ENCODE data around the gene SLC16A8. TPM values are rescaled to one million over a fixed set of nuclear protein-coding genes. Genes with fewer than 3 reads are reported as not detected.
"Not testable (repeated sequence)": the region's sequence is repeated elsewhere in the genome, so short reads cannot be mapped to it uniquely, and the experiment has no call there.

SLC16A8 gene
- total RNA-seq, 3 donors from 2014 or later (not counting 1 experiment from before 2014, with no cell fraction given) = 1.0 TPM; not detected in 2

GRCh38 chr22:38081636-38081940 is 2.4 kb downstream of the SLC16A8 start:
- Histone ChIP-seq H3K27ac (ENCODE audit: low read length) (no peak overlapping the region), H3K4me1 (ENCODE audit: control insufficient read depth, insufficient read depth, low read length) (peaks cover 19% of the 10 kb centered on the region), H3K36me3 (ENCODE audit: control insufficient read depth, insufficient read depth, low read length) (no peaks in the 10 kb centered on the region), H3K4me3 (ENCODE audit: low read length) (no peak overlapping the region), H3K27me3 (ENCODE audit: control insufficient read depth, insufficient read depth, low read length) (peaks cover 18% of the 10 kb centered on the region), H3K9me3 (ENCODE audit: control insufficient read depth, insufficient read depth, low read length) (no peaks in the 10 kb centered on the region)
- H3K27ac Mint-ChIP-seq = no peak overlapping the region
- intact Hi-C loops (cut with micrococcal nuclease) = no loop called here
- no peak for DNase-seq
- WGBS (ENCODE audit: insufficient coverage) = 12% methylated on average over 17 of the region's 17 CpGs
- no peak for TF ChIP-seq CTCF (IDR thresholded peaks at IDR 0.05)
- peaks cover 0 to 15% of the 10 kb centered on the region in 2 donors for H3K4me1 Mint-ChIP-seq
- H3K36me3 Mint-ChIP-seq = no peaks in the 10 kb centered on the region
- no peaks in the 10 kb centered on the region for H3K9me3 Mint-ChIP-seq
- peak overlapping the region; percentile 42 for H3K4me3 Mint-ChIP-seq
- H3K27me3 Mint-ChIP-seq (ENCODE audit: low read depth in 2 of 2) = no peaks in the 10 kb centered on the region
- peak in 2 of 3 donors; percentile 4 to 16 for ATAC-seq

- H3K27ac Mint-ChIP-seq = no peak overlapping the region
- no peaks in the 10 kb centered on the region for H3K36me3 ChIP-seq (ENCODE audit: control insufficient read depth, insufficient read depth, low read length)
- peaks cover 19% of the 10 kb centered on the region for H3K4me1 ChIP-seq (ENCODE audit: control insufficient read depth, insufficient read depth, low read length)
- H3K36me3 Mint-ChIP-seq = no peaks in the 10 kb centered on the region
- peak; percentile 43 to 73 (median 64) for ATAC-seq
- no peak overlapping the region for H3K4me3 ChIP-seq (ENCODE audit: low read length)
- no peaks in the 10 kb centered on the region for H3K9me3 Mint-ChIP-seq
- H3K4me1 Mint-ChIP-seq = peaks cover 0 to 15% of the 10 kb centered on the region in 2 donors
- no peaks in the 10 kb centered on the region for H3K27me3 Mint-ChIP-seq (ENCODE audit: low read depth in 2 of 2)
- intact Hi-C loops (cut with micrococcal nuclease) = no loop called here
- WGBS (ENCODE audit: insufficient coverage) = 9% methylated on average over 110 of the region's 110 CpGs
- no peaks in the 10 kb centered on the region for H3K9me3 ChIP-seq (ENCODE audit: control insufficient read depth, insufficient read depth, low read length)
- H3K27me3 ChIP-seq (ENCODE audit: control insufficient read depth, insufficient read depth, low read length) = peaks cover 18% of the 10 kb centered on the region
- DNase-seq = no peak
- no peak overlapping the region for H3K27ac ChIP-seq (ENCODE audit: low read length)
- no peak for TF ChIP-seq CTCF (IDR thresholded peaks at IDR 0.05)
- peak overlapping the region; percentile 50 for H3K4me3 Mint-ChIP-seq
Observed at GRCh38 chr22:38080850-38081635, 2.9 kb downstream of the SLC16A8 start.

- Mint-ChIP-seq H3K27ac (no peak overlapping the region), H3K4me1 (peaks cover 0 to 15% of the 10 kb centered on the region in 2 donors), H3K27me3 (ENCODE audit: low read depth in 2 of 2) (no peaks in the 10 kb centered on the region), H3K36me3 (no peaks in the 10 kb centered on the region), H3K4me3 (peak overlapping the region; percentile 50), H3K9me3 (no peaks in the 10 kb centered on the region)
- 86% methylated on average over 10 of the region's 11 CpGs for WGBS (ENCODE audit: insufficient coverage)
- no peak for DNase-seq
- Histone ChIP-seq H3K27ac (ENCODE audit: low read length) (no peak overlapping the region), H3K4me1 (ENCODE audit: control insufficient read depth, insufficient read depth, low read length) (peaks cover 19% of the 10 kb centered on the region), H3K27me3 (ENCODE audit: control insufficient read depth, insufficient read depth, low read length) (peaks cover 18% of the 10 kb centered on the region), H3K4me3 (ENCODE audit: low read length) (no peak overlapping the region), H3K36me3 (ENCODE audit: control insufficient read depth, insufficient read depth, low read length) (no peaks in the 10 kb centered on the region), H3K9me3 (ENCODE audit: control insufficient read depth, insufficient read depth, low read length) (no peaks in the 10 kb centered on the region)
- intact Hi-C loops (cut with micrococcal nuclease) = no loop called here
- ATAC-seq = no peak
- TF ChIP-seq CTCF (IDR thresholded peaks at IDR 0.05) = no peak
Observed at GRCh38 chr22:38080474-38080849, 3.5 kb downstream of the SLC16A8 start.

GRCh38 chr22:38079804-38080203 is 4.2 kb downstream of the SLC16A8 start:
- H3K27ac ChIP-seq (ENCODE audit: low read length) = no peak overlapping the region
- WGBS (ENCODE audit: insufficient coverage) = 89% methylated on average over 7 of the region's 7 CpGs
- Mint-ChIP-seq H3K36me3 (no peaks in the 10 kb centered on the region), H3K4me3 (peak overlapping the region; percentile 62), H3K4me1 (peaks cover 0 to 15% of the 10 kb centered on the region in 2 donors), H3K27me3 (ENCODE audit: low read depth in 2 of 2) (no peaks in the 10 kb centered on the region), H3K27ac (no peak overlapping the region), H3K9me3 (no peaks in the 10 kb centered on the region)
- intact Hi-C loops (cut with micrococcal nuclease) = no loop called here
- TF ChIP-seq CTCF (IDR thresholded peaks at IDR 0.05) = no peak
- no peak for DNase-seq
- no peaks in the 10 kb centered on the region for H3K9me3 ChIP-seq (ENCODE audit: control insufficient read depth, insufficient read depth, low read length)
- no peak overlapping the region for H3K4me3 ChIP-seq (ENCODE audit: low read length)
- peaks cover 1% of the 10 kb centered on the region for H3K36me3 ChIP-seq (ENCODE audit: control insufficient read depth, insufficient read depth, low read length)
- peaks cover 18% of the 10 kb centered on the region for H3K27me3 ChIP-seq (ENCODE audit: control insufficient read depth, insufficient read depth, low read length)
- ATAC-seq = no peak
- H3K4me1 ChIP-seq (ENCODE audit: control insufficient read depth, insufficient read depth, low read length) = peaks cover 19% of the 10 kb centered on the region

GRCh38 chr22:38079208-38079607 is 4.8 kb downstream of the SLC16A8 start:
- H3K27ac Mint-ChIP-seq; H3K36me3 Mint-ChIP-seq; H3K4me3 ChIP-seq (ENCODE audit: low read length); H3K36me3 ChIP-seq (ENCODE audit: control insufficient read depth, insufficient read depth, low read length); intact Hi-C loops (cut with micrococcal nuclease); H3K4me3 Mint-ChIP-seq; H3K27ac ChIP-seq (ENCODE audit: low read length); H3K9me3 Mint-ChIP-seq; ATAC-seq; DNase-seq; H3K27me3 Mint-ChIP-seq (ENCODE audit: low read depth in 2 of 2); H3K9me3 ChIP-seq (ENCODE audit: control insufficient read depth, insufficient read depth, low read length): not testable (repeated sequence)
- peaks cover 18% of the 10 kb centered on the region for H3K27me3 ChIP-seq (ENCODE audit: control insufficient read depth, insufficient read depth, low read length)
- H3K4me1 ChIP-seq (ENCODE audit: control insufficient read depth, insufficient read depth, low read length) = peaks cover 19% of the 10 kb centered on the region
- peaks cover 0 to 15% of the 10 kb centered on the region in 2 donors for H3K4me1 Mint-ChIP-seq
- WGBS (ENCODE audit: insufficient coverage) = 94% methylated on average over 1 of the region's 2 CpGs
